CD4-positive, alpha-beta T cell (primary cell): Measurements from ENCODE around the gene RBP5. TPM values are rescaled to one million over a fixed set of nuclear protein-coding genes. Genes with fewer than 3 reads are reported as not detected.

ENCODE experiments used
- ATAC-seq: fragments of 200-7000 bp; cut with Tn5 transposase; one replicate; pipeline ENCODE4 v1.10.0; 2022; ENCODE audit warnings: mild to moderate bottlenecking; ENCODE audit not compliant: poor library complexity
- CTCF ChIA-PET: fragments of 350-600 bp; sonication (Branson Sonifier 250); formaldehyde crosslinking; loops from one replicate; lab custom pipeline; 2021; ENCODE audit warnings: antibody characterized with exemption, inconsistent platforms; lab: Charles Lee
- POLR2A ChIA-PET: fragments of 350-600 bp; sonication (Branson Sonifier 250); formaldehyde crosslinking; loops from one replicate; lab custom pipeline; 2021; ENCODE audit warnings: antibody characterized with exemption, inconsistent platforms; lab: Charles Lee
- DNase-seq, 14 experiments: peaks; one replicate each; pipeline ENCODE4 v3.0.0-alpha.2; 2013 to 2020; ENCODE audit warnings: mixed read lengths in 2 of 14
- H3K27ac ChIP-seq, 2 donors: one replicate each; pipeline versions ENCODE4 v1.5.1 to v1.7.0; 2013; ENCODE audit warnings: low read length in 2 of 2, low read depth in 1 of 2, mild to moderate bottlenecking in 1 of 2
- H3K27me3 ChIP-seq, 2 experiments: 1 replicate in 1 of 2; 2 replicates in 1 of 2; pipeline versions ENCODE4 v1.6.1 to v1.7.0; 2013; ENCODE audit warnings: low read length in 2 of 2, control low read depth in 1 of 2, mild to moderate bottlenecking in 1 of 2, moderate library complexity in 1 of 2; ENCODE audit not compliant: insufficient read depth in 2 of 2, control insufficient read depth in 1 of 2
- H3K36me3 ChIP-seq: one replicate; pipeline ENCODE4 v1.6.1; 2013; ENCODE audit warnings: low read length, control low read depth; ENCODE audit not compliant: insufficient read depth
- H3K4me1 ChIP-seq: one replicate; pipeline ENCODE4 v1.6.1; 2013; ENCODE audit warnings: low read length, control low read depth; ENCODE audit not compliant: insufficient read depth
- H3K4me3 ChIP-seq: one replicate; pipeline ENCODE4 v1.5.1; 2013; ENCODE audit warnings: mild to moderate bottlenecking, low read length, moderate library complexity
- H3K9me3 ChIP-seq, 2 experiments: 1 replicate in 1 of 2; 2 replicates in 1 of 2; pipeline versions ENCODE4 v1.6.1 to v1.7.0; 2013; ENCODE audit warnings: low read length in 2 of 2, mild to moderate bottlenecking in 2 of 2, control low read depth in 1 of 2, moderate library complexity in 1 of 2; ENCODE audit not compliant: control insufficient read depth in 1 of 2, insufficient read depth in 1 of 2
- H3K27ac Mint-ChIP-seq: one replicate; pipeline ENCODE4 v1.8.0; 2020; ENCODE audit warnings: mixed read lengths
- H3K27me3 Mint-ChIP-seq: one replicate; pipeline ENCODE4 v1.8.0; 2021; ENCODE audit warnings: mixed read lengths
- H3K36me3 Mint-ChIP-seq: one replicate; pipeline ENCODE4 v1.8.0; 2021; ENCODE audit warnings: low read depth, mixed read lengths
- H3K4me1 Mint-ChIP-seq: one replicate; pipeline ENCODE4 v1.8.0; 2021; ENCODE audit warnings: low read depth, mixed read lengths
- H3K4me3 Mint-ChIP-seq: one replicate; pipeline ENCODE4 v1.8.0; 2020; ENCODE audit warnings: mild to moderate bottlenecking, mixed read lengths
- H3K9me3 Mint-ChIP-seq: one replicate; pipeline ENCODE4 v1.8.0; 2020; ENCODE audit warnings: mixed read lengths
- CTCF ChIP-seq: fragments of 200-600 bp; IDR thresholded peaks from one replicate; pipeline ENCODE4 v1.8.0; 2022; ENCODE audit warnings: antibody characterized with exemption, mild to moderate bottlenecking
- intact Hi-C, 2 experiments: fragments of 100-400 bp; cut with DNase I in 1 of 2; cut with micrococcal nuclease in 1 of 2; formaldehyde crosslinking; loops; one replicate each; pipeline versions ENCODE4 v1.15.1 to v1.9.0; 2023 to 2025; cut with DNase I, micrococcal nuclease
- polyA plus RNA-seq, 2 donors: library from polyadenylated mRNA; unstranded; fragments of 120-200 nt; gene quantifications; one replicate each; pipeline ENCODE4 v1.2.1, GENCODE V29; 2013
- total RNA-seq, 174 experiments: library from RNA in 2 of 174; stranded (reverse) in 2 of 174; gene quantifications; one replicate each; pipeline ENCODE4 v1.2.3 and lab custom pipeline; 2021 to 2026

The RBP5 gene
- not detected for total RNA-seq
- polyA plus RNA-seq (2013, experiment 1 of 2) = 2.8 TPM
- 4.2 TPM for polyA plus RNA-seq (2013, experiment 2 of 2)
- 0 to 1.3 (median 0.17) reads per million in 172 experiments for total RNA-seq (lab: John Stamatoyannopoulos, UW)

GRCh38 chr12:7128681-7129286, at the start of gene RBP5:
RBP5 (minus strand) TSS chr12:7128889; CDS start chr12:7128775, 114 bp downstream.
- peaks cover 33% of the 10 kb centered on the region for H3K4me1 ChIP-seq
- peak within 1 kb of the TSS; percentile 58 to 71 for H3K27ac ChIP-seq
- peak within 1 kb of the TSS; percentile 88 for H3K4me3 ChIP-seq
- no peaks in the 10 kb centered on the region for H3K27me3 Mint-ChIP-seq
- H3K27ac Mint-ChIP-seq = peak within 1 kb of the TSS; percentile 87
- ATAC-seq (no peak), DNase-seq (no peak)
- peaks cover 8% of the 10 kb centered on the region for H3K36me3 ChIP-seq
- intact Hi-C loops = no loop called here
- peaks cover 16% of the 10 kb centered on the region for H3K36me3 Mint-ChIP-seq
- no peaks in the 10 kb centered on the region for H3K27me3 ChIP-seq
- no peaks in the 10 kb centered on the region for H3K9me3 Mint-ChIP-seq
- ChIA-PET POLR2A (interaction anchor here (3.8 kb wide), 1 partner anchor 21 kb away, joined by 16 read pairs; the partner anchor contains the start of gene C1RL), CTCF (no interaction called here)
- H3K4me1 Mint-ChIP-seq = peaks cover 47% of the 10 kb centered on the region
- no peak for TF ChIP-seq CTCF
- peak within 1 kb of the TSS; percentile 91 for H3K4me3 Mint-ChIP-seq
- H3K9me3 ChIP-seq = no peaks in the 10 kb centered on the region

DNA sequence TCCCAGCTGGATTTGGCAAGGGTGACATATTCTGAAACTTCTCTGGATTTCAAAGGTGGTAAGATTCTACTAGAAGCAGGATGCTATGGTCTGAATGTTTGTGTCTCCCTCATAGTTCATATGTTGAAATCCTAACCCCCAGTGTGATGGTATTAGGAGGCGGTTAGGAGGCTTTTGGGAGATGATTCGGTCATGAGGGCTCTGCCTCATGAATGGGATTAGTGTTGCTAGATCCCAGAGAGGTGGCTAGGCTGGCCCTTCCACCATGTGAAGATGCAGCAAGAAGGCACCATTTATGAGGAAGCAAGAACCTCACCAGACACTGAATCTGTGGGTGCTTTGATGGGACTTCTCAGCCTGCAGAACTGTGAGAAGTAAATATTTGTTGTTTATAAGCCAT, 49.8 kb upstream of the RBP5 start:
- H3K9me3 Mint-ChIP-seq = no peaks in the 10 kb centered on the region
- ChIA-PET POLR2A (no interaction called here), CTCF (no interaction called here)
- H3K4me3 Mint-ChIP-seq = no peak overlapping the region
- no peak for TF ChIP-seq CTCF
- no peak overlapping the region for H3K4me3 ChIP-seq
- peaks cover 44% of the 10 kb centered on the region for H3K27me3 Mint-ChIP-seq
- intact Hi-C loops = loop anchor here in 1 of 2 experiments (10.0 kb wide), 1 partner anchor 964 kb away; no protein-coding TSS in a partner anchor
- H3K4me1 Mint-ChIP-seq = no peaks in the 10 kb centered on the region
- DNase-seq = no peak
- no peak overlapping the region for H3K27ac ChIP-seq
- peaks cover 8 to 12% of the 10 kb centered on the region in 2 experiments for H3K27me3 ChIP-seq
- H3K36me3 ChIP-seq = no peaks in the 10 kb centered on the region
- ATAC-seq = no peak
- H3K9me3 ChIP-seq = no peaks in the 10 kb centered on the region
- H3K4me1 ChIP-seq = no peaks in the 10 kb centered on the region
- no peak overlapping the region for H3K27ac Mint-ChIP-seq
- no peaks in the 10 kb centered on the region for H3K36me3 Mint-ChIP-seq

DNA sequence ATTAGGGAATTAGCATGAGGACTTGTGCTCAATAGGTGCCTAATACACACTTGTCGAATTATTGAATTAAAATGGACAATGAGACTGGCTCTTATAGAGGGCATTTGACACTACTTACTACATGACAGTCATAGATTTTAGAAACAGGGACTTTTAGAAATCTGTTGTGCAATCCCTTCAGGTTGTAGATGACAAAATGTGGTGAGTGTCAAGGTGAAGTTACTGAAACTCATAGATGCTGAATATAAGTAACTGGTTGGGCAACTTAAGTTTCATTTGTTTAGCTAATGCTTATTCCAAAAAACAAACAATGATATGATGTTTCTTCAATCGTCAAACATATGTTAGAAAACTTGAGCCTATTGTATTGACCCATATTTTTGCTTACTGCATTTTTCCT, 47.9 kb upstream of the RBP5 start:
- Histone ChIP-seq H3K4me1 (no peaks in the 10 kb centered on the region), H3K27me3 (peaks cover 5 to 12% of the 10 kb centered on the region in 2 experiments), H3K9me3 (peaks cover 0 to 4% of the 10 kb centered on the region in 2 experiments), H3K36me3 (no peaks in the 10 kb centered on the region), H3K27ac (no peak overlapping the region), H3K4me3 (no peak overlapping the region)
- H3K4me1 Mint-ChIP-seq = no peaks in the 10 kb centered on the region
- no peak overlapping the region for H3K4me3 Mint-ChIP-seq
- intact Hi-C loops = loop anchor here in 1 of 2 experiments (10.0 kb wide), 1 partner anchor 962 kb away; no protein-coding TSS in a partner anchor
- TF ChIP-seq CTCF = no peak
- peaks cover 40% of the 10 kb centered on the region for H3K27me3 Mint-ChIP-seq
- ChIA-PET POLR2A (no interaction called here), CTCF (no interaction called here)
- no peak overlapping the region for H3K27ac Mint-ChIP-seq
- no peaks in the 10 kb centered on the region for H3K36me3 Mint-ChIP-seq
- ATAC-seq (no peak), DNase-seq (no peak)
- H3K9me3 Mint-ChIP-seq = no peaks in the 10 kb centered on the region
